Activated CD4-positive, alpha-beta T cell treated with anti-CD3 and anti-CD28 coated beads for 48 hours (primary cell): ENCODE measurements around the gene C17orf113.

ENCODE experiments used
- DNase-seq: peaks from one replicate; pipeline ENCODE4 v3.0.0-alpha.2; 2020

The C17orf113 gene

DNA sequence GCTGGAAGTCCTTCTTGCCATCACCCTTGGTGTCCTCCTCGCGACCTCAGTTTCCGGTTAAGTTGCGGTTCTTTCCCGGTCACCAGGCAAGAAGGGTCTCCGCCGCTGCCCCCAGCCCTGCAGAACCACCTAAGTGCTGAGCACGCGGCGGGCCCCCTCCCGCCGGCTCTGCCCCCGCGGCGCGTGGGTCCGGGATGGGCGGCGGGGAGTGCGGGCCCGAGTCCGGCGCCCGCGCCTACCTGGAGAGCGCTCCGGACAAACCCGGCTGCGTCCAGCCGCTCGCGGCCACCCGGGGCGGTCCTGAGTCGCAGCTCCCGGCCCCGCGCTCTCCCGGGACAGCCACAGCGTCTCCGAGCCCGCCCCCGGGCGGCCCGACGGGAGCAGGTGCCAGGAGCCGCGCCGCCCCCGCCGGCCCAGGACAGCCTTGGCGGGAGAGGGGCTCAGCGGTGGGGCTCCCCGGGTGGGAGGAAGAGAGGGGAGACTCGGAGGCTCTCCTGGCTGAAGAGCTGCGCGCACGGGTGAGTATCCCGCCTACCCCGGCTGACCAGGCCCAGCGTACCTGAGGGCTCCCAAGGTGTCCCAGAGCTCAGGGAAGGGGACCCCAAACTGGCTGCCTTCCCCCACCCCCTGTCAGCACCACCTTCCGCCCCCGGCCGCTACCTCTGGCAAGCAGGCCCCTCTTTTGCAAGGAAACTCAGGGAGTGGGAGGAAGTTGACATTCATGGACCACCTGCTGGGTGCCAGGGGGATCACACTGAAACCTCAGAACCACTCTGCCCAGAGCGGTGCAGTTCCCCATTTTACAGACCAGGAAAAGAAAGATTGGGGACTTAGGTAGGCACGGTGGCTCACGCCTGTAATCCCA, 22.2 kb upstream of the C17orf113 start:
- no peak for DNase-seq

DNA sequence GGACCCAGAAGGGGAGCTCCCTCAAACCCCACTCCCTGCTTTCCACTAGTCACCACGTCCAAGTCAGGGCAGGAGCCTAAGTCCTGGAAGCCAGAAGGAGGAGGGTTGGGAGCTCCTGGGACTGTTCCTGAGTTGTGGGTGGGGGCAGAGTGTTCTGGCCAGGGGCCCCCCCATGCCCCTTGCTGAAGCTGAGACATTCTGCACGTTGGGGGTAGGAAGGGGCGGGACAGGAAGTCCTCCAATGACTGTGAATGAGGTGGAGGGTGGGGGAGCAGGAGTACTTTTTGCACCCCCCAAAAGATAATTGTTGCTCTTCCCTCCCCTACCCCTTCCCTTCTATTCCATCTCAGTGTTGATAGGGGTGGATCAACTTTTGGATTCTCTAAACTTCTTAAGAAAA, 21.4 kb upstream of the C17orf113 start:
- DNase-seq = no peak

DNA sequence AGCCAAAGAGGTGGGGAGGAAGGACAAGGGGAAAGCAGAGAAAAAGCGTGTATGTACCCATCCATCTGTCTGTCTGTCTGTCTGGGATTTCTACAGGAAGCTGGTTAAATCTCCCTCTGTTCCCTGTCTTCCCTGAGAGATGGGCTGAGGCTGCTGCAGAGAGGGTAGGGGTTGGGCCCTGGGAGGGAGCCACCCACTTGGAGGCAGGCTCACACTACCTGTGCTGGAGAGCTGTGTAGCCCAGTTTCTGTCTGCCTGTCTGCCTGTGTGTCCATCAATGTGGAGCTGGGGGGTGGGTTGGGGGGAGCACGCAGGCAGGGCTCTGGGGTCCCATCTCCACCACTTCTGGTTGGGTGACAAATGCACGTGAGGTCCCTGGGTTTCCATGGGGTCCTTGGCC, 18.6 kb upstream of the C17orf113 start:
- DNase-seq = no peak

DNA sequence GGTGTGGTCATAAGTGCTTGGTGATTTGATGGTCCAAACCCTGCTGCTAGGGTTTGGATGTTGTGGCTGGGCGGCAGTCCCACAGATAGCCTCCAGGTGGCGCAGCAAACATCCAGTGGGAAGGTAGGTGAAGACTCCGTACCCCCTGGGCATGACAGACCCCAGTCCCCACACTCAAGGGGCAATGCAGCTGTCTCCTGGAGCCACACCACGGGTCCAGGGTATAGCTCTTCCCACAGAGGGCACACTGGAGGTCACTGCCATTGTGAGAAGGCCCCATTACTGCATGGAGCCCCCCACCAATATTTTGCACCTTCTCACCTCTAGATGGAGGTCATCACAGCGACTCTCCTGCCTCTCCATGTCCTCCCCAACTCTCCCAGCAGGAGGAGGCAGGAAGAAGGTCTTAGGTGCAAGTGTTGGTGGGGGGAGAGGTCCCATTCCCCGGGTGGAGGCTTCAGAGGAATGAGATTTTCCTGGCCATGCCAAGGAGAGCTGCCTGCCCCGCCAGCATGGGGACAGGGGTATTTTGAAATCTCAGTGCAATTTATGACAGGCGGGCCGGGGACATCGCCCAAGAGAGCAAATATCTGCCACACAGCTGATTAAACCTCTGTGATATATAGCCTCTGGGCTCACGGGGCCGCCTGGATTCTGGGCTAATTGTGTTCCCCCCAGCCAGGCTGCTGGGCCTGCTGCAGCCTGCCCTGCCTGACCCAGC, 17.1 kb upstream of the C17orf113 start:
- peak; percentile 85 for DNase-seq

DNA sequence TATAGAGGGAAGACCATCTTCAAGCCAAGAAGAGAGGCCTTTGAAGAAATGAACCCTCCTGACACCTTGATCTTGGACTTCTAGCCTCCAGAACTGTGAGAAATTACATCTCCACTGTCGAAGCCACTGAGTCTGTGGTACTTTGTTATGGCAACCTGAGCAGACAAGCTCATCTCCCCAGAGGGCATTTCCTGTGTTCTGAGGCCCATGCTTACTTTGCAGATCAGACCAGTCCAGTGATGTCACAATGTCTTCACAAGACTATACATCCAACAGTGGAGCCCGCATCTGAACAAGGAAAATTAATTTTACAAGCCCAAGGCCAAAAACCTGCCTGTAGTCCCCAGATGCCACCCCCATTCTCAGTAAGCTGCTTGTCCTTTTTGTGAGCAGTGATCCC, 14.8 kb upstream of the C17orf113 start:
- DNase-seq = no peak

DNA sequence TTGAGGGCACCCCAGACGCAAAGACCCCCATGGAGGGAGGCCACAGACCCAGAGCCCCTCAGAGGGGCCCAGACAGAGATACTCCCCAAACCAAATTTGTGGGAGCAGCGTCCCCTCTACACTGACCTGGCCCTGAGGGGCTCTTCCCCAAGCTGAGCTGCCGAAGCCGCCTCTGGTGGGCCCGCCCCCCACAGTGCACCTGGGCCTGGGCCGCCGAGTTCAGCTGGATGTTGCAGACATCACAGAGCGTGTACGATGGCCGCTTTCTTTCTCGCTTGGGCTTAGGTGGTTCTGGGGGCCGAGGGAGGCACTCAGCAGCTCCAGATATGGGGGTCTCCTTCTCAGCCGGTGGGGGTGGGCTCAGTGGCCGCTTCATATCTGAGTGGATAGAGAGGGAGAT, 12.3 kb upstream of the C17orf113 start:
- DNase-seq = no peak

DNA sequence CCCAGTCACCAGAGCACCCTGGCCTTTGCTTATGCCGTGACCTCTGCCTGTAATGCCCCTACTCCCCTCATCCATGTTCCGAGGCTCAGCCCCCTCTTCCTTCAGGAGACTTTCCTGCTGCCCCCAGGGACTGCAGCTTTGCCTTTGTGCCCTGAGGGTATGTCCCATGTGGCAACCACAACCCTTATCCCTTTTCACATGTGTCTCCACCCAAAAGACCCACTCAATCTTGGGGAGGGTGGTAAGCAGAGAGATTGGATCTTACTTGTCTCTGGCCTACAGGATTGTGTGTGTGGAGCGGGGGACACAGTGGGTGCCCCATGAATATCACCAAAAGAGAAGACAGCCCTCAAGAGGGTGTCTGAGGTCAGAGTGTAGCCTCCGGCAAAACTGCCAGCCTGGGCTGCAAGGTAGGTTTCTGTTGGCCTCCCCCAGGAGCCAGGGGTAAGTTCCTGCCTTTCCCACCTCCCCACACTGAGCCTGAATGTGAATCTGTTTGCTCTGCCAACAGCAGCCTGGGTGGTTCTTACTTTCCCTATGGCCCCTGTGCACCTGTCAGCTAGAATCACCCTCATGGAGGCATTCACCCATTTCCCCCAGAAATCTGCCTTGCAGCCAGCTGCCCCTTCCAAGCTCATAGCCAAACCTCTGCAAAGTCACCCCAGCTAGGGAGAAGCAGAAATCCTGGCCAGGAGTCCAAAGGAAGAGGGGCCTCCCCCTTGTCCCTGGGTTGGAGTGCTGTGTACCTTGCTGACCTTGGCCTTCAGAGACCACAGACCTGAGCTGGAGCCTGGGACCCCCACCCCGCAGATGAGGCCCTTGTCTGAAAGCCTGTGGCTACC, 11.5 kb upstream of the C17orf113 start:
- no peak for DNase-seq

DNA sequence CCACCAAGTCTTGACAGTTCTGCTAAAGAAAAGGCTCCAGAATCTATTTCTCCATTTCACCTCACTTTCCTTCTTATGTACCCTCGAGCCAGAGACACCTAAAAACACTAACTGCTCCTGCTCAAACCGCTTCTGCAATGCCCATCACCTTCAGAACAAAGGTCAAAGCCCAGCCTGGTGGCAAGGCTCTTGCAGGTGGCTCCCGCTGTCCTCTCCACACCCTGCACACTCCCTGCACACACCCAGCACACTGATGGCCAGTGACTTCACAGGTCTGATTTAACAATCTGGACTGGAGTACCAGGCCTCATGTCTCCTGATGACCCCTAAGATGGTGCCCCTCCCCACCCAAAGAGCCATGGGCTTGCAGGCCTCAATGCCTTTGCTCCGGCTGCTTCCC, 9.8 kb upstream of the C17orf113 start:
- DNase-seq = no peak

DNA sequence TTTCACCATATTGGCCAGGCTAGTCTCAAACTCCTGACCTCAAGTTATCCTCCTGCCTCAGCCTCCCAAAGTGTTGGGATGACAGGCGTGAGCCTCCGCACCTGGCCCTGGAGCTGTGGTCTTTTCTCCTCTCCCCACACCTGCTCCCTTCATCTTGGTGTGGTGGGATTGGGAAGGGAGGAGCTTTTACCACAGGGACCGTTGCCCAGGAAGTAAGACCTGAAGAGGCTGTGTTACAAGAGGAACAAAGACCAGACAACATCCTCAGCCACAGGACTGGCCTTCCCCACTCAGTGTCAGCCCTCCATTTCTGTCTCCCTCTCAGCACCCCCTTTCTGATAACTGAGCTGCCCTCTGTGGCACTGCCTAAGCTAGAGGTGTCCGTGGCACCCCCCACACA, 9.4 kb upstream of the C17orf113 start:
- no peak for DNase-seq

DNA sequence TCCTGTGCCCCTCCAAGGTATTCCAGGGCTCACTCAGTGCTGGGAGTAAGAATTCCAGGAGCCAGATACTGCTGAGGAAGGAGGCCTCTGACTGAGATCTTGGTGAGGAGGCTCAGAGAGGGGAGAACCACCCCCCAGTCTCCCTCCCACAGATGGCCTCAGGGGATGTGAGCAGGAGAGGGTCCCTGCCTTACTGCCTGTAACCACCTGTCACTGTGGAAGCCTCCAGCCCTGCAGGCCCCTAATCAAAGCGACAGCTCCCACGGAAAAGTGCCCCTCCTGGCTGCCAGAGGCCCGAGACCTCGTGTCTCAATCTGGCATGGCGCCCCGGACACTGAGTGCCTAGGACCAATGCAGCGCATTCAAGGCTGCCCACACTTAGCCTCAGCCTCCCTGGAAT, 7.7 kb upstream of the C17orf113 start:
- DNase-seq = no peak

DNA sequence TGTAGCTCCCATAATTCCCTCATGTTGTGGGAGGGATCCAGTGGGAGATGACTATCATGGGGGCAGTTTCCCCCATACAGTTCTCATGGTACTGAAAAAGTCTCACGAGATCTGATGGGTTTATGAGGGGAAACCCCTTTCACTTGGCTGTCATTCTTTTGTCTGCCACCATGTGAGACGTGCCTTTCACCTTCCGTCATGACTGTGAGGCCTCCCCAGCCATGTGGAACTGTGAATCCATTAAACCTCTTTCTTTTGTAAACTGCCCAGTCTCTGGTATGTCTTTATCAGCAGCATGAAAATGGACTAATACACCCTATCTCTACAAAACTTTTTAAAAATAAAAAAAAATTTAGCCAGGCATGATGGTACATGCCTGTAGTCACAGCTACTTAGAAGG, 6.2 kb upstream of the C17orf113 start:
- no peak for DNase-seq

DNA sequence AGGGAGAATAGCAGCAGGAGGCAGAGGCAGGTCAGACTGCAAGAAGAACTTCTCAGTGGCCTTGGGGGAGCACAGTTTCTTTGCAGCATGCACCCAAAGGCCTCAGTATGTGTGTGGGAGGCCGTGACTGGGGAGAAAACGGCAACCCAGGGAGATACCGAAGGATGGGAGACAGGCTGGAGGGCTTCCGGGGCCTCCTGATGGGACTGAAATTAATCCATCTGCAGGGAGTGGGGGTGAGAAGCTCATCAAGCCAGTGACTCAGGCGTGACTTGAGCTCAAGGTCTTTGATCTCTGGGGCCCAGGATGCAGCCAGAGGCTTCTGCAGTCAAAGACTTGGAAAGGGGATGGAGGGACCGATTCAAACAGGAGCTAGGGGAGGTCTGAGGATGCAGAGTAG, 5.1 kb upstream of the C17orf113 start:
- peak; percentile 32 for DNase-seq

DNA sequence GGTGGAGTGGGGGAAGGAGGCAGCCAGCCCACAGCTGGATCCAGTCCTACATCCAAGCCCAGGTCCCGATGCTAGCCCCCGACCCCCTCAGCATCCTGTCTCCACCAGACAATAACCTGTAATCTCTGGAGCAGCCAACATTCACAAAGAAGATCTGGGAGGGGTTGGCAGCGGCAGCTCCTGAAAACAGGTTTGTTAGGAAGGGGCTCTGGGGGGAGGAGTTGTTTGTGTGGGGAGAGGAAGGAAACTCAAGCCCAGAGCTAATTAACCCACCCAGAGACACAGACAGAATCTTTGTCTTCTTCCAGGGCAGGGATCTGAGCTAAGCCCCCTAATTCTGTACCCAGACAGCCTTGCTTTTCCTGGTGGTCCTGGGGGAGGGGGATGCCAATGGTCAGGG, 4.6 kb upstream of the C17orf113 start:
- no peak for DNase-seq

DNA sequence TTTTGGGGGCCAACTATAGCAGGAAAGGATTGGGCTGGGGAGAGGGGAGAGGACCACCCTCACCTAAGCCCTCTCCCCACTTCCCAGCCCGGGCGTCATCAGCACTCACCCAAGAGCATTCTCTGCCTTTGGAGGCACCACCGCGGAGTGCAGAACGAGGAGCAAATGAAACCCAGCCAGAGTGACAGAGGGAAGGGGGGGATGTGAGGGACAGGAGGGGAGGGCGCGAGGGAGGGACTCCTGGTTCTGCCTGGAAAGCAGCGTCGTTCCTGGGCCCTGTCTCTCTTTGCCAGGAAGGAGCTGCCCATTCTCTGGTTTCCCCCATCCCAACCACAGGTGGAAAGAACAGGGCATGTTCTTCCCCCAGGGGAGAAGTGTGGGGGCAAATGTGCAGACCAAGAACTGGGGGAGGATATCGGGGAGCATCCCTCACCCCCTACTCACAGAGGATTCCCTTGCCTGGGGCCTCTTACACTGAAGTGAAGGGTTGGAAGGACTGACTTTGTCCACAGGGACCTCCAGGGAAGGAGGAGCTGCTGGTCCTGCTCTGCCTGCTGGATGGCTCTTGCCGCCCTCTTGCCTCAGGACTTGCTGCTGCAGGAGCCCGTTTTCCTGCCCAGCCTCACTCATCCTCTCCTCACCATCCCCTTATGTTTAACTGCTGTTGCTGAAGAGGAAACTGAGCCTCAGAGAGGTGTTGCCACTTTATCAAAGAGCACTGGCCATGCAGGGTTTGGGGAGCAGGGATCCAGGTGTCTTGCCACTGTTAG, 3.5 kb upstream of the C17orf113 start:
- no peak for DNase-seq

DNA sequence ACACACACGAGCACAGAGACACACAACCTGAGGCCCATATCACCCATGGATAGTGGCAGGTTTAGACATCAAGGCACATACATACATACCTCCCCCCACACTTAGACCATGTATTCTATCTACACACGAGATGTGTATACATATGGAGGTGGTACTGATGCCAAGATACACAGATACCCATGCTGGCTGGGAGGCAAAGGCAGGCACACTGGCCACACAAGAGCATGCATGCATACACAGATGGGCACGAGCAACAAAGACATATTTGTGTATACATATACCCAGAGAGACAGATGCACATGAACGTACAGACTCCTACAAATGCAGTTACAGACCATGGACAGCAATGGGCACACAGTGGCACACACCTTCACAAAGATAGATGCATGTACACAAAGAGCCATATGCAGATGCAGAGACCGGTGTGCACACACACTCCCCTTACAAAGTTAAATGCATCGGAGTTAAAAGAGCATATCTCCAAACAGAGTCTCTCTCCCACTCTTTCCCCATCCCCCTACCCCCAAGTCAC, 2.0 kb upstream of the C17orf113 start:
- DNase-seq = no peak

DNA sequence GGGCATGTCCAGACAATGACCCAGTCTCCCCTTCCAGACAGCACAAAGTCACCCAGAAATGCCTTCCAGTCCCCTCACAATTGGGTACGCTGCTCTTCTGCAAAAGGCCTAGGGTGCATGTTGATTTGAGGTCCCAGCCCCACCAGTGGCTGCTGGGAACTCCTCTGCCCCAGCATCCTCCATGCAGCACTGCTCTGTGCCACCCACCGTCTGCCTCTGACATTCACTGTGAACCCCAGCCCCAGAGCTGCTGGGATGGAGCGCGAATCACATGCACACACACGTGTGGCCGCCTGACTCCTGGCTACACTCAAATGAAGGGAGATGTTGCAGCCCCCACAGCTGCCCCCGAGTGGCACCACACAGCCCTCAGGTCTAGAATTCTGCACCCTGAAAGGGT, 1.2 kb upstream of the C17orf113 start:
- no peak for DNase-seq

DNA sequence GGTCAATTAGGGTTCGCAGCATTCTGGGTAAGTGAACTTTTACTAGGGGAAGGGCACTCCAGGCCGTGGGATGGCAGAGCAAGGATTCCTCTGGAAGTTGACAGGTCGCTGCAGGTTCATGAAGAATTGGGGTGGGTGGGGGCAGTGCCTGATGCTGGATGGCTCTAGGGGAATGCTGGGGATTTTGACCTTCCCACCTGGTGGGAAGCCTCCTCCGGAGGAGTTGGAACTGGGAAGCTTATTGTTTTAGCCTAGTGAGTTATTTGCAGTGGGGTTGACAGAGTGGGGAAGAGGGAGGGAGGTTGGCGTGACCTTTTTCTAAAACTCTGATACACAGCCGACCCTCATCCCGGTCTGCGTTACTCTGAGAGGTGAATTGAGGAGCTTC, 606 bp upstream of the C17orf113 start:
- no peak for DNase-seq

DNA sequence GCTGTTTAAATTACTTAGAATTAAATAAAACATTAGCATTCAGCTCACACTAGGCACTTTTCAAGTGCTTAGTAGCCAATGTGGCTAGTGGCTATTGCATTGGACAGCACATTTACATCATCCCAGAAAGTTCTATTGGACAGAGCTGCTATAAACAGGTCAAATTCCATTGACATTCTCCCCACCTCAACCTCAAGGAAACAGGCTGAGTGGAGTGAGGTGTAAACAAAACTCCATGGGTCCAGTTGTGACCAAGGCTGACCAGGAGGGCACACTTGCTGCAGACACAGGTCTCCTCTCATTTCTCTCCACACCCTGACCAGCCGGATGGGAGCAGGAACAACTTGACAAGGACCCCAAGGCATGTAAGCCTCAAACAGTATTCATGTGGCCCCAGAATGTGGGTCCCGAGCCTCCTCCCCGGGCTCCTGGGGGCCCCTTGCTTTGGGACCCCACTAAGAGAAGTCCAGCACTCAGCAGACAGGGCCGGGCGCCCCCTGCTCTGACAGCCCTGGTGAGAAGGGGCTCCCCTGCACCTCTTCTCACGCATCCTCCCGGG, 488 bp downstream of the C17orf113 start:
- no peak for DNase-seq

DNA sequence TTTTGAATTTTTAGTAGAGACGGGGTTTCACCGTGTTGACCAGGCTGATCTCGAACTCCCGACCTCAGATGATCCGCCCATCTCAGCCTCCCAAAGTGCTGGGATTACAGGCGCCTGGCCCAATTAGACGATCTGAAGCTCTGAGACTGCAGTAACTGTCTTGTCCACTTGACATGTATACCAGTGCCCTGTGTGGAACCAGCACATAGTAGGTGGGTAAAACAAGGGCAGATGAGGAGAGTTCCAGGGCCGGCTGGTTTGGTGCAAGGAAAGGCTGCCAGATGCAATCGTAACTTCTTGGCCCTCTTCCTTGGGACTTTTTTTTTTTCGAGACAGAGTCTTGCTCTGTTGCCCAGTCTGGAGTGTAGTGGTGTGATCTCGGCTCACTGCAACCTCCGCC, 3.1 kb downstream of the C17orf113 start:
- no peak for DNase-seq

DNA sequence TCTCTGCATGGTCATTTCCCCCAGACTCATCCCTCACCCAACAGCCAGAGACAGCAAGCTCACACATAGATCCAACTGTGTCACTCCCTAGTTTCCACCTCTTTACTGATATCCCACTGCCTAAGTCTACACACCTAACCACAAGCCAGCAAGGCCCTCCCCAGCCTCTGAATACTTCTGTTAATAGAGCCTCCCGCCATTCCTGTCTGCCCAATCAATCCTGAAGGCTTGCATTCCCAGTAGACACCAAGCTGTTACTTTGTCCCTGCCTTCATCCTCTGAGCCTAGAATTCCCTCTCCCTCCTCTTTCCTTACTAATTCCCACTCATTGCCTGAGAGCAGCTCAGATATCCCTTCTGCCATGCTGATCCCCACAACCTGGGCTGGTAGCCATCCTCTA, 4.7 kb downstream of the C17orf113 start:
- DNase-seq = no peak

DNA sequence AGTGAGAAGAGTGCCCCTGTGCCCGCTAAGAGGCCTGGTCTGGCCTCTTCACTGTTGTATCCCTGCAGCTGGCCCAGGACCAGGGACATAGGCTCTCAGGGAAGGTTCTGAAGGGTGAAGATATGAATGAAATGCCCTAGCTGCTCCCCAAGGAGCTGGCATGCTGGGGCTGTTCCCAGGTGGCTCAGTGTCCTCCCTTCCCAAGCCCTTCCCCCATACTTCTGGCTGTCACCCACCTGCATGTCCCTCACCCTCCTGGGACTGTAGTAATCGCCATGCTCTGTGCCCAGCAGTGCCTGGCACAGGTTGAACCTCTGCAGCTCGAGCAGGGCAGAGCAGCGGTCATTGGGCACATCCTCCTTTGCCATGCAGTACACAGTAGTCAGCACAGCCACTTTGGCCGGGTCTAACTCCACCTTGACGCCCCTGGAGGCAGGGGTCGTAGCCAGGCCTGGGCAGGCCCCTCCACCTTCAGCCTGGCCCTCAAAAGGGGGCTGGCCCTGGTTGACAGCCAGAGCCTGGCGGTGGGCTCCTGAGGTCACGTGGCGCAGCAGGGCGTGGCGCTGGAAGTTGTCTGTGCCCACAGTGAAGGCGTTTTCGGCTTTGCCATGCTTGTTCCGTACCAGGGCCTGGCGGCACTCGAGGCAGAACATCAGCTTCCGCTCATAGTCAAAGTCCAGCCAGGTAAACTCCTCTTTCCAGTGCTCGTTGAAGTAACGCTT, 7.6 kb downstream of the C17orf113 start:
- DNase-seq = no peak

DNA sequence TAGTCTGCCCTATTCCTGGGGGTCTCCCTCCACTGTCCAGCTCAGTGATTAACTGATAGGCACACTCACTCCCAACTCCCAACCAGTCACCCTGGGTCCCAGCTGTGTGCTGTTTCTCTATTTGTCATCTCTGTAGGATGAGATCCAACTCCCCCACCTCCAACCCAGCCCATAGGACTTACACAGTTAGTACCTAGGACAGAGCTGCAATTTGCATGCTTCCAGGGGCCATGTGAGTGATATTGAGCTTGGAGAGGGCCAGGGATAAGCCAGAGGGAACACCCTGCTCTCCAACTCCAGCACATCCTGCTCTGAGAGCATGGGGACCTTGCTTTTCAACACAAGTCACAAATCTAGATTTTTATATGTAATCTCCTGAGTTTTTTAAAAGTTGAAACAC, 8.8 kb downstream of the C17orf113 start:
- no peak for DNase-seq
